Heart right ventricle (tissue), 16 donors: ENCODE results near the gene NVL. TPM values are rescaled to one million over a fixed set of nuclear protein-coding genes. Genes with fewer than 3 reads are reported as not detected.

Source experiments
- ATAC-seq, 8 donors: fragments of 200-7000 bp; cut with Tn5 transposase; one replicate each; pipeline ENCODE4 v1.9.1; 2020; ENCODE audit warnings: mild to moderate bottlenecking in 8 of 8, moderate library complexity in 8 of 8, moderate number of reproducible peaks in 1 of 8
- DNase-seq, 2 donors: peaks; one replicate each; pipeline ENCODE4 v3.0.0-alpha.2; 2020
- H3K27ac ChIP-seq, 10 donors: fragments of 200-600 bp; sonication (generic) in 2 of 10; one replicate each; pipeline versions ENCODE4 v1.5.0 to v1.8.0; 2020 to 2022; ENCODE audit warnings: mild to moderate bottlenecking in 3 of 10
- H3K27me3 ChIP-seq, 7 donors: fragments of 200-600 bp; one replicate each; pipeline ENCODE4 v1.8.0; 2021 to 2022; ENCODE audit warnings: mild to moderate bottlenecking in 2 of 7
- H3K36me3 ChIP-seq, 9 donors: fragments of 200-600 bp; sonication (generic) in 1 of 9; one replicate each; pipeline versions ENCODE4 v1.5.0 to v1.8.0; 2020 to 2022; ENCODE audit warnings: mild to moderate bottlenecking in 2 of 9
- H3K4me1 ChIP-seq, 9 donors: fragments of 200-600 bp; sonication (generic) in 1 of 9; one replicate each; pipeline versions ENCODE4 v1.5.0 to v1.8.0; 2020 to 2022; ENCODE audit warnings: mild to moderate bottlenecking in 4 of 9
- H3K4me3 ChIP-seq, 10 donors: fragments of 200-600 bp; sonication (generic) in 2 of 10; one replicate each; pipeline versions ENCODE4 v1.5.0 to v1.8.0; 2020 to 2022; ENCODE audit warnings: mild to moderate bottlenecking in 7 of 10, moderate library complexity in 2 of 10
- H3K9me3 ChIP-seq, 11 donors: fragments of 200-600 bp in 10 of 11; sonication (generic) in 2 of 11; one replicate each; pipeline versions ENCODE4 v1.5.0 to v1.8.0; 2013 to 2022; ENCODE audit warnings: mild to moderate bottlenecking in 2 of 11, control low read depth in 1 of 11, moderate library complexity in 1 of 11
- WGBS, 2 donors: extraction: QIAGEN DNeasy Blood & Tissue Kit; methylation state at CpG; one replicate each; pipeline ENCODE4 v1.1.7; 2013; ENCODE audit warnings: inconsistent platforms in 1 of 2; 5-methylcytosine and 5-hydroxymethylcytosine counted together
- intact Hi-C, 10 donors: fragments of 100-400 bp; cut with DNase I; formaldehyde crosslinking; loops; one replicate each; pipeline versions ENCODE4 v1.11.1 to v1.14.2; 2022
- polyA plus RNA-seq, 2 donors: library from polyadenylated mRNA; stranded (reverse); fragments of 200-250 nt; gene quantifications; one replicate each; pipeline ENCODE4 v1.2.3, GENCODE V29; 2013
- total RNA-seq, 10 donors: library from RNA; stranded (reverse); fragmentation: NEBNext Ultra II Directional in 3 of 10; extraction: Animal tissue kit (Norgen Biotek cat#: 25700) in 3 of 10; gene quantifications; one replicate each; pipeline versions ENCODE4 v1.2.1 to v1.2.4, GENCODE V29; 2021 to 2023
- TF ChIP-seq, protein P1 (sequence below), 9 donors: fragments of 200-600 bp; sonication (generic) in 2 of 9; IDR thresholded peaks; one replicate each; pipeline versions ENCODE4 v1.5.0 to v1.8.0; 2021 to 2022; ENCODE audit warnings: antibody characterized with exemption in 9 of 9, mild to moderate bottlenecking in 5 of 9, moderate library complexity in 1 of 9
- donor health status: Arrhythmogenic right ventricular cardiomyopathy.
- donor health status: ischemic (EF 13 %, LVEDD 7.1; RV severe dilation, severe dysfunction).
- donor health status: healthy with polysubstance abuse.
- donor health status: DM: no; HTN: yes; CAD: no.
- donor health status: DM: no; HTN: no; CAD: no.
- donor health status: ischemic (EF 25% LVEDD 6.9; RV normal size, moderate dysfunction).
- donor health status: ischemic (EF 25% LVEDD 5.7; RV mildly dilated, moderate dysfunction).
- donor health status: healthy.
- donor health status: DM: yes; HTN: yes; CAD: no.
- donor health status: Ischemic cardiomyopathy.
- donor health status: ischemic (EF 35%, LVEDD 5.7; RV mildly dilated, moderate dysfunction).
- donor health status: nonischemic (EF 11% LVEDD 7.7; RV severe dilation, severe dysfunction).
- donor health status: DM: yes; HTN: yes; CAD: no.
- donor health status: PGD.
- donor health status: ischemic (EF 29% LVEDD 5.4; RV normal size, mild dysfunction).
- donor health status: nonischemic (EF 23%, LVEDD 6.1; RV moderate dilation, normal function).

The NVL gene
- total and polyA plus RNA-seq, 12 donors = 7.7 to 37.3 (median 10.5) TPM

DNA sequence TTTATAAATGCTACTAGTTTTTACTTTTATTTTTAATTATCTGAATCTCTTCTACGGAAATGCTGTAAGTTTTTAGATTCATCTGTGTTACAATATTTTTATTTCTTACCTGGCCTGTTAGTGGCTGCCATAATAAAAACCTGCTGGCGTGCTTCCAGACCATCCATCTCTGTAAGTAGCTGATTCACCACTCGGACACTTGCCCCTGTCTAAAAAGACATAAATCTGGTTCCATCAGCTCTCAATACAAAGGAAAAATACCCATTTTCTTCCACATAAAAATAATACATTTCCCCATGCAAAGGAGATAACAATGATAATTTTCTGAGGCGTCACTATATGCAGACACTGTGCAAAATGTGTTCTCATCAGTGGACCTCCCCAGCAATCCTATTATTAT lies 62.0 kb downstream of the NVL start:
- intact Hi-C loops = no loop called here
- DNase-seq (no peak), ATAC-seq (no peak)
- Histone ChIP-seq H3K27me3 (no peaks in the 10 kb centered on the region), H3K9me3 (no peaks in the 10 kb centered on the region), H3K27ac (no peak overlapping the region), H3K4me1 (no peaks in the 10 kb centered on the region), H3K36me3 (peaks cover 0 to 91% (median 6%) of the 10 kb centered on the region in 9 donors), H3K4me3 (no peak overlapping the region)
- WGBS, 2 donors = 93 to 98% methylated on average over 4 of the region's 4 CpGs
- TF ChIP-seq, protein P1, sequence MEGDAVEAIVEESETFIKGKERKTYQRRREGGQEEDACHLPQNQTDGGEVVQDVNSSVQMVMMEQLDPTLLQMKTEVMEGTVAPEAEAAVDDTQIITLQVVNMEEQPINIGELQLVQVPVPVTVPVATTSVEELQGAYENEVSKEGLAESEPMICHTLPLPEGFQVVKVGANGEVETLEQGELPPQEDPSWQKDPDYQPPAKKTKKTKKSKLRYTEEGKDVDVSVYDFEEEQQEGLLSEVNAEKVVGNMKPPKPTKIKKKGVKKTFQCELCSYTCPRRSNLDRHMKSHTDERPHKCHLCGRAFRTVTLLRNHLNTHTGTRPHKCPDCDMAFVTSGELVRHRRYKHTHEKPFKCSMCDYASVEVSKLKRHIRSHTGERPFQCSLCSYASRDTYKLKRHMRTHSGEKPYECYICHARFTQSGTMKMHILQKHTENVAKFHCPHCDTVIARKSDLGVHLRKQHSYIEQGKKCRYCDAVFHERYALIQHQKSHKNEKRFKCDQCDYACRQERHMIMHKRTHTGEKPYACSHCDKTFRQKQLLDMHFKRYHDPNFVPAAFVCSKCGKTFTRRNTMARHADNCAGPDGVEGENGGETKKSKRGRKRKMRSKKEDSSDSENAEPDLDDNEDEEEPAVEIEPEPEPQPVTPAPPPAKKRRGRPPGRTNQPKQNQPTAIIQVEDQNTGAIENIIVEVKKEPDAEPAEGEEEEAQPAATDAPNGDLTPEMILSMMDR (IDR thresholded peaks at IDR 0.05) = no peak

DNA sequence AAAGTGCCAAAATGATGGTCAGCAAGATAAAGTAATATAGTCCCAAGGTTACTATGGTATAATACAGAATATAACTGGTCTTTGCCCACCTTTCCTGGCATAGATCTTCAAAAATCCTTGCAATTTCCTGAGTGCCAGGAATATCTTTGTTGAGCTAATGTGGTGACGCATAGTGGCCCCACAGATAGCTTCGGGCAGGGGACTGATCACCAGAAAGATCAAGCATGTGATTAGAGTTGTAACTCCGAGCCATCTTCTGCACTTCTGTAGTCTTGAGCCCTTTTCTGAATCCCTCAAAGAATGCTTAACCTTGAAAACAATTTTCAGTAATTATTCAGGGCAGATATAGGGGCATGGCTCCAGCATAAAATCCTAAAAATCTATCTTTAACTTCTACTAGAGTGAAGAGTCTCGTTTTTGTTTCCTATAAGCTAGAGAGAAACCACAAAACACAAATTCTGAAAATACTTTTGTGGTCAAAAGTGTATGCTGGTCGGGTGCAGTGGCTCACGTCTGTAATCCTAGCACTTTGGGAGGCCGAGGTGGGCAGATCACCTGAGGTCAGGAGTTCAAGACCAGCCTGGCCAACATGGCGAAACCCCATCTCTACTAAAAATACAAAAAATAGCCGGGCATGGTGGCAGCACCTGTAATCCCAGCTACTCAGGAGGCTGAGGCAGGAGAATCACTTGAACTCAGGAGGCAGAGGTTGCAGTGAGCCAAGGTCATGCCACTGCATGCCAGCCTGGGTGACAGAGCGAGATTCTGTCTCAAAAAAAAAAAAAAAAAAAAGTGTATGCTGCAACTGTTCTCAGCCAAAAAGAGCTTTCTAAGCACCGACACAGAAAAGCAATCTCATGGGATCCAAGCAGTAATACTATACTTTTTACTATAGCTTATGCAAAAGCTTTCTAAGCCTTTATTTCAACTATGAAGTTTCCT lies 62.8 kb downstream of the NVL start:
- 88 to 93% methylated on average over 11 of the region's 11 CpGs for WGBS, 2 donors
- TF ChIP-seq, protein P1 (IDR thresholded peaks at IDR 0.05) = no peak
- ATAC-seq = no peak

DNA sequence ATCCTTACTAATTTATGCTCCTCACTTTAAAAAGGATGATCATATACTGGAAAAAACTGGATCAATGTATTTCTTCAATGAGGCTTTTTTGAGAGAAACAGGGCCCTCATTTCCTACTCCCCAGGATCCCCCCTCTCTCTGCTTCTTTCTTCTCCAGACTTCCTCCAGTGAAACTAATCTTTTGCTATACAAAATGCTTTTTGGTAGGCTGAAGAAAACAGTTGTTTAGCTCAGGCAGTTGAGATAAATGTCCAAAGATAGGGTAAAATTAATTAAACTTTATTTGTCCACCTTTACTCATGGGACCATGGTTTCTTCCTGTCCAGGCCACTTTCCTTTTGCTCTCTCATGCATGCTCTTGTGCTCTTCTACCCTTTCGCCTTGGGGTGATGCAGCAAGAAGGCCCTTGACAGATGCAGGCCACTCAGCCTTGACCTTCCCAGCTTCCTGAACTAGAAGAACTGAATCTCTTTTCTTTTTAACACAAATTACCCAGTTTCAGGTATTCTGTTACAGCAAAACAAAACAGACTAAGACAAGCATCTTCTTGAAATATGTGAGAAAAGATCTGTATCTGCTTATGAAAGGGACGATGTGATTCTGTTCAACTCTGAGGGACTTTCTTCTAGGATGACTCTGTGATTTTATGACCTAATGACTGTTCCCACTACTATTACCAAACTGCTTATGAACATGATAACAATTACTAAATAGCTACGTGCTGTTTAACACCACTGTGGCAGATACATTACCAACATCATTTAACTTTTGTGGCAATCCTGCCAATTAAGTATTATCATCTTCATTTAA lies 63.7 kb downstream of the NVL start:
- H3K27ac ChIP-seq = no peak overlapping the region
- DNase-seq (no peak), ATAC-seq (no peak)
- no peaks in the 10 kb centered on the region for H3K4me1 ChIP-seq
- H3K9me3 ChIP-seq = no peaks in the 10 kb centered on the region
- intact Hi-C loops = no loop called here
- H3K36me3 ChIP-seq = peaks cover 0 to 90% (median 6%) of the 10 kb centered on the region in 9 donors
- H3K27me3 ChIP-seq = no peaks in the 10 kb centered on the region
- no peak overlapping the region for H3K4me3 ChIP-seq
- TF ChIP-seq, protein P1 (IDR thresholded peaks at IDR 0.05) = no peak
- WGBS, 2 donors = 78 to 84% methylated on average over 3 of the region's 3 CpGs

More for the DNA sequence above, 62.8 kb downstream of the NVL start:
- Histone ChIP-seq H3K4me1 (no peaks in the 10 kb centered on the region), H3K4me3 (no peak overlapping the region), H3K27me3 (no peaks in the 10 kb centered on the region), H3K27ac (no peak overlapping the region), H3K9me3 (no peaks in the 10 kb centered on the region), H3K36me3 (peaks cover 0 to 95% (median 6%) of the 10 kb centered on the region in 9 donors)
- intact Hi-C loops = no loop called here
- no peak for DNase-seq

DNA sequence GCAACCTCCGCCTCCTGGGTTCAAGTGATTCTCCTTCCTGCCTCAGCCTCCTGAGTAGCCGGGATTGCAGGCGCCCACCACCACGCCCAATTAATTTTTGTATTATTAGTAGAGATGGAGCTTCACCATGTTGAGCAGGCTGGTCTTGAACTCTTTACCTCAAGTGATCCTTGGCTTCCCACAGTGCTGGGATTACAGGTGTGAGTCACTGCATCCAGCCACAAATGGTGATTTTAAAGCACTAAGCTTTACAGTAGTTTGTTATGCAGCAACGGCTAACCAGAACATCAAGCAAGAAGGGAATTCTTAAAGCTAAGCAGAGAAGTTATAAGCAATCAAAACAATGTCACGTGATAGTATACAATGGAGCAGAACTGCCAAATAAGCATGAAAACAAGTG lies 65.7 kb downstream of the NVL start:
- TF ChIP-seq, protein P1 (IDR thresholded peaks at IDR 0.05) = no peak
- no peak overlapping the region for H3K4me3 ChIP-seq
- H3K27me3 ChIP-seq = no peaks in the 10 kb centered on the region
- H3K9me3 ChIP-seq = no peaks in the 10 kb centered on the region
- H3K4me1 ChIP-seq = no peaks in the 10 kb centered on the region
- H3K36me3 ChIP-seq = peaks cover 0 to 77% (median 6%) of the 10 kb centered on the region in 9 donors
- WGBS, 2 donors = 80 to 83% methylated on average over 6 of the region's 6 CpGs
- H3K27ac ChIP-seq = no peak overlapping the region
- no peak for ATAC-seq
- no peak for DNase-seq
- intact Hi-C loops = no loop called here
